CD4-positive, alpha-beta T cell treated with Interferon alpha-2 for 1 hour (primary cell): ENCODE results near the gene RHBDL3.

Experiments
- DNase-seq, 2 donors: peaks; one replicate each; pipeline ENCODE4 v3.0.0-alpha.2; 2020 to 2022

Gene RHBDL3

DNA sequence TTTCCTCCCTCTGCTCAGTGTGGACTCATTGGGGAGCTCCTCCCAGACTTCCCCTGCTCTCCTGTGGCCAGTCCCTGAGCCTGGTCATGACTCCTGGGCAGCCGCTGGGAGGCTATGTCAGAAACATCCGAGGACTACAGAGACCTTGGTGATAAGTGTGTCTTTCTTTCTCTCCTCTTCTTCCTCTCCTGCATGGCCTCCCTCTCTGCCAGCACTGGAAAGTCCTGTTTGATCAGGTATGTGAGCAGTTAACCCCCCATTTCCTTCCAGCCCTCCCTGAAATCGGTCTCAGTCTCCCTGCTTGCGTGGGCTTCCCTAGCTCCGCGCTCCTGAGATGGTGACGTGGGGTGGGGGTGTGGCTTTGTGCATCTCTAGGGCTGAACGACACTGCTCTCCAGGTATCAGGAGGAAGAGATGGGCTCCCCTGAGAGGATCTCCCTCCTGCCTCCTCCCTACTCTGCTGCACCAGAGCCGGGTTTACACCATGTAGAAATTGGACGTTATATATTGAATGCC, 2.1 kb downstream of the RHBDL3 start:
- DNase-seq, result peak in 1 of 2 donors; percentile 15

DNA sequence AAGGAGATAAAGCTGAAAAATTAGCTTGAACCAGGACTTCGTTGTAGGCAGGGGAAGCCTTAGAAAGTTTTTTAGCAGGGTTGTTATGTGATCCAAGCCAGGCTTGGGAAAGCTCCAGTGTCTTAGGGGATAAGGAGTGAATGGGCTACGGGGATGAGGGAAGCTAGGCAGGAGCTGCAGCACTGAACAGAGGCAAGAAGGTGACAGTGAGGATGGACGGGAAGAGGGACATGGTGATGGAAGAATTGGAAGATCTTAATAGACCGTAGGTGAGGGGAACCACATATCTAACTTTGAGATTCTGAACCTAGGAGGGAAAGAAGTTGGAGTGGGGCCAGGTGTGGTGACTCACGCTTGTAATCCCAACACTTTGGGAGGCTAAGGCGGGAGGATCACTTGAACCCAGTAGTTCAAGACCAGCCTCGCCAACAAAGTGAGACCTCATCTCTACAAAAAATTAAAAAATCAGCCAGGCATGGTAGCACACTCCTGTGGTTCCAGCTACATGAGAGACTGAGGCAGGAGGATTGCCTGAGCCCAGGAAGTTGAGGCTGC, 3.2 kb downstream of the RHBDL3 start:
- no peak for DNase-seq

- no peak for DNase-seq
Measured at GRCh38 chr17:32269377-32269776, 3.7 kb downstream of the RHBDL3 start.

- DNase-seq, result no peak
Measured at GRCh38 chr17:32271844-32272243, 6.2 kb downstream of the RHBDL3 start.

- no peak for DNase-seq
Measured at GRCh38 chr17:32274101-32274500, 8.5 kb downstream of the RHBDL3 start.

DNA sequence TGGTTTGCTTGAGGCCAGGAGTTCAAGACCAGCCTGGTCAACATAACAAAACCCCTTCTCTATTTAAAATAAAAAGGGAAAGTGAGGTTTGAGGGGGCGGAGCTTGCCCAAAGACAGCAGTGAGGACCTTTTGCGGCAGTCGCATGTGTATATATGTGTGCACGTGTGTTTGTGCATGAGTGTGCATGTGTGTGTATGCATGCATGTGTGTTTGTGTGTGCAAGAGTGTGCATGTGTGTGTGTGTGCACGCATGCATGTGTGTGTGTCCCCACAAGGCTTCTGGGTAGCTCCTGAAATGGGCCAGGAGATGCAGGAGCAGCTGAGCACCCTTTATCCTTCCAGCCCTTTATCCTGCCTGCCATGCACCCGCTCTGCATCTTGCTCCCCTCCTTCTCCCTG, 9.0 kb downstream of the RHBDL3 start:
- DNase-seq, result no peak

DNA sequence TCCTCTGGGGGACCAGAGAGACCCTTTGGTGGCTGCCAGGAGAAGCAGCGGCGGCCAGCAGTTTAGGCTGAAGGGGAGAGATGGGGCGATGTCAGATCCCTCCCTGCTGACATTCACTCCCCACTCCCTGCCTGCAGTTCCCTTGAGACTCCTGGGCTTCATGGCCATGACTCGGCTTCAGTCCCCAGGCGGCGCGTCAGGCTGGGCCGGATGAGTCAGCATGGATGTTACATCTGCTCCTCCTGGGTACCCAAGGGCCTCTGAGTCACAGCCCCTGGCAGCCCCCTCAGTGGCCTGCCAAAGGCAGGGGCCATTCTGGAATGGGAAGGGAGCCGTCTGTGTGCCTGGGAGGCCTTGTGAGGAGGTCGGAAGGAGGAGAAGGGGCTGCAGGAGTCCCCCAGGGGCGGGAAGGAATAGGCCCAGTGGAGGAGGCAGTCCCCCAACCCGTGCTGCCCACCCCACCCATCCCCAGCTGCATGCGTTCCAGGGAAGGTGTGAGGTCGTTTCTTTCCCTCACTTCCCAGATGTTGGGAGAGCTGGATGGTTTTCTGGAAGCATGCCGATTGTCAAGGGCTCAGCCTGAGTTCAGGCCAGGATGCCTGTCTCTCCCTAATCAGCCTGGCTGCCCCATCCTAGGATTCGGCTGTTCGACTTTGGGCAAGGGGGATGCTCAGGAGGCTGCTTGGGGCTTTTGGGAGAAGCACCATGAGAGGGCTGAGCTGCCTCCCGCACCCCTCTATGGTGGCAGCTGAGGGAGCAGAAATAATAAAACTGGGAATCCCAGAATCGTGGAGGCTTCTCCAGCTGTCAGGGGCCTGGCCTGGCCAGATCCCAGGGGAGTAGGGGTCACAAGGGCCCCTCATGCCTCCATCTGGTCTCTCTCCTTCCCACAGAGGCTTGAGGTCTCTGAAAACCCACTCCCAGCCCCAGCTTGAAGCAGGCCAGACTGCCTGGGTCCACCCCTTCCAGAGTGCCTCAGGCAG, 9.7 kb downstream of the RHBDL3 start:
- DNase-seq, result peak in 1 of 2 donors; percentile 45

GRCh38 chr17:32276171-32276601, 10.6 kb downstream of the RHBDL3 start:
- no peak for DNase-seq

DNA sequence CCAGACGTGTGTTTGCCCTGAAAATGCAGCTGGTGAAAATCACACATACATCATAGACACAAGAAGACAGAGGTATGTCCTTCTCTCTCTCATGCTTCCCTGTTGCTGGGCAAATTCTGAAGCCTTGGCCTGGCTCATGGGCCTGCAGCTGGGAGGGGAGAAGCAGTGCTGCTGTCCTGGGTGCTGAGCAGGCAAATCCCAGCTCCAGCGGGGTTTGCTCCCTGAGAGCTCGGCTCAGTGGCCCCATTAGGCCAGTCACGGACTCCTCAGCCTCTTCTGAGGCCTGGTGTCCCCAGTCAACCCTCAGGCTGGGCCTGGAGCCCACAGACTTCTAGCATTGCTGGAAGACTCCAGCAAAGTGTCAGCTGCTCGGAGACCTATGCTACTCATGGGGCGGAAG, 11.7 kb downstream of the RHBDL3 start:
- DNase-seq, result no peak

GRCh38 chr17:32278815-32279214, 13.2 kb downstream of the RHBDL3 start:
- no peak for DNase-seq

DNA sequence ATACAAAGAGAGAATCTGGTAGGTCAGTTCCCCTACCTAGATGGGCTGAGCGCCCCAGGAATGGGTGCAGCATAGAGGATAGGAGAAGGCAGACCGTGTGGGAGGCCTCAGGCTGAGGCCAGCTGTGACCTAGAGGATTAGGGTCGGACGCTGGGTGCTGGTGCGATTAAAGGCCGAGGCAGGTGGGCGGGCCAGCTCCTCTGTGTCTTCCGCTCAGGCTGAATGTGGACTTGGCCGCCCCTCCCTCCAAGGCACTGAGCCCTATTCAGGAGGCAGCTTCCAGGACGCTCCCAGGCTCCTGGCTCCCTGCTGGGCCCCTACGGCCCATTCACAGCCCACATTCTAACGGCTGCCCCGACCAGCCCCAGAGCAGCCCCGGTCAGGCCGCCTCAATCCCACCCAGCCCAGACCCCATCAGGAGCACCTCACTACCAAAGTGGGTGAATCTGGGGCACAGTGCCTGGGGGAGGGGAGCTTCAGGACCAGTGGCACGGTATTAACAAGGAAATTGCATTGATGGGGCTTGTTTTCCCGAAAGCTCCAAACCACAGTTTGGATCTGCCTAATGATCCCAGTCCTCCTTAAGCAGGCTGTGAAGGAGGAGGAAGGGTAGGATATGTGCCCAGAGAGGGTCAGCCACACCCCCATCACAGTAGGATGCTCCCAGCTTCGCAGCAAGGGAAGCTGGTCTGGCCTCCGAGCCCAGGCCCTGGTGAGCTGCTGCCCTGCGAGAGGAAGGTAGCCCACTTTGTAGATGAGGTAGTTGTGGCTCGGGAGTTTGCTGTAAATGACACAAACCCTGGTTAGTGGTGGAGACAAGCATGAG, 14.5 kb downstream of the RHBDL3 start:
- no peak for DNase-seq

- DNase-seq, result no peak
Measured at GRCh38 chr17:32281011-32281451, 15.4 kb downstream of the RHBDL3 start.

DNA sequence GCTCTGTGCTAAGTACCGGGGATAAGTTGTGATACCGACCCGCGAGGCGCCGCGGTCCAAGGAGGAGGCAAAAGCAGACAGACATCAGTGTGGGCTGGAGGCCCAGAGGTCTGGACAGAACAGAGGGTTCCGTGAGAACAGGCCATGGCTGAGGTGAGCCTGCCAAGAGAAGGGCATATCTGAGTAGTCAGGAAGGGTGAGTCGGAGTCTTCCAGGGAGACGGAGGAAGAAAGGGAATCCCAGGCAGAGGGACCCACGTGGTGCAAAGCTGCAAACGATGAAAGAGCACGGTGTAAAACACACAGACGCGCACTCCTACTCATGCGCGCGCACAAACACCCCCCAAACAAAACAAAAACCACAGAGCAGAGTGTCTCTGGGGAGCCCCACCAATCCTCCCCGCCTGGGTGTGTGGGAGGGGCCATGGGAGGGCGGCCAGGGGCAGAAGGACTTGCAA, 18.1 kb downstream of the RHBDL3 start:
- no peak for DNase-seq

- no peak for DNase-seq
Measured at GRCh38 chr17:32285306-32285705, 19.7 kb downstream of the RHBDL3 start.

DNA sequence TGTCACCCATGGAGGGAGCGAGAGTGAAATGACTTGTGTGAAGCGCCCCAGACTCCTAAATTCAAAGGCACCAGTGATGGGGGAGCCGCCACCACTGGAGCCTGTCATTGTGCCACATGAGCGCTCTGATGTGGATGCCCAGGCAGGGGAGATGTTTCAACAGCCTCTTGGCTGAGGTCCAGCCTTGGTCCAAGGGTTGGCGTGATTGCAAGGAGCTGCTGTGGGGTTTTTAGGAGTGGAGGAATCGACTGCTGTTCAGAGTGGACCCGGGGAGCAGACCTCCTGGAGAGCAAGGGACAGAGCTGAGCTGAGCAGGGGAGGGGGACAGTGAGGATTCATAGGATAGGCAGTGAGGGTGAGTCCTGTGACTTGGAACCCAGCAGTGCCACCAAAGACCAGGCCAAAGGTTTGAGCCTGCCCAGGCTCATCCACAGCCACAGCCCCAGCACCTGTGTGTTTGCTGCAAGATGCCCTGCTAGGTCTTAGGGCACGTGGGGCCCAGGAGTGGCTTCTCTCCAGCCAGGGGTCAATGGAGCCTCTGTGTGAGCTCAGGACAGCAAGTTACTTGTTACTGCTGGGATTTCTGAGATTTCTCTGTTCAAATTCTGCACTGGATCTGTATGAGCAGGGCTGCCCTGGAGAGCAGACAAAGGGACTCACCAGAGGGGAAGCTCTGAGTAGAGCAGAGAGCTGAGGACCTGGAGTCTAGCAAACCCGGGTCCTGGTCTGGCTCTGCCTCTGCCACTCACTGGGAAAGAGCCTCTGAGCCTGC, 20.3 kb downstream of the RHBDL3 start:
- no peak for DNase-seq

GRCh38 chr17:32286518-32286900, 20.9 kb downstream of the RHBDL3 start:
- no peak for DNase-seq

GRCh38 chr17:32287804-32288511, 22.3 kb downstream of the RHBDL3 start:
- DNase-seq, result no peak

DNA sequence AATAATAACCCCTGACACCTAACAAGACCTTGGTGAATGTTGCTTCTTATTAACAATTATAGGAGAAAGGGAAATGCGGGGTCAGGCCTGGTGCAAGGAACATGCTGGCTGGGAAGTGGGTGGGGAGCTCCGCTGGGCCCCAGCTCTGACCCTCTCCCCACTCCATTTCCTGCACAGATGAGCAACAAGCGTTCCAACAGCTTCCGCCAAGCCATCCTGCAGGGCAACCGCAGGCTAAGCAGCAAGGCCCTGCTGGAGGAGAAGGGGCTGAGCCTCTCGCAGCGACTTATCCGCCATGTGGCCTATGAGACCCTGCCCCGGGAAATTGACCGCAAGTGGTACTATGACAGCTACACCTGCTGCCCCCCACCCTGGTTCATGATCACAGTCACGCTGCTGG, 23.0 kb downstream of the RHBDL3 start:
- no peak for DNase-seq

GRCh38 chr17:32289471-32290070, 23.9 kb downstream of the RHBDL3 start:
- no peak for DNase-seq

- DNase-seq, result no peak
Measured at GRCh38 chr17:32292094-32292493, 26.5 kb downstream of the RHBDL3 start.

GRCh38 chr17:32297424-32297823, 31.8 kb downstream of the RHBDL3 start:
- DNase-seq, result no peak
